KOPT-K1 (cell line): ENCODE measurements around the gene RGCC.
"Not testable (repeated sequence)": the region's sequence is repeated elsewhere in the genome, so short reads cannot be mapped to it uniquely, and the experiment has no call there.

Experiments
- H3K27ac ChIP-seq: fragments of 200-600 bp; sonication (generic); 2 replicates; pipeline ENCODE4 v1.5.1; 2016; ENCODE audit warnings: antibody characterized with exemption, mild to moderate bottlenecking, low read depth, low read length; ENCODE audit not compliant: poor library complexity, severe bottlenecking
- H3K36me3 ChIP-seq: fragments of 200-600 bp; sonication (generic); 2 replicates; pipeline ENCODE4 v1.5.1; 2017; ENCODE audit warnings: antibody characterized with exemption, mild to moderate bottlenecking, low read length, moderate library complexity; ENCODE audit not compliant: insufficient read depth
- H3K9me3 ChIP-seq: fragments of 200-600 bp; sonication (generic); 2 replicates; pipeline ENCODE4 v1.5.1; 2017; ENCODE audit warnings: antibody characterized with exemption, low read length, mild to moderate bottlenecking; ENCODE audit not compliant: insufficient read depth, poor library complexity, severe bottlenecking

The RGCC gene

GRCh38 chr13:41456768-41457588 lies at the start of gene RGCC:
TSS of gene RGCC (plus strand) at chr13:41457550. CDS start at chr13:41457708, 158 bp downstream.
- H3K27ac ChIP-seq = peak within 1 kb of the TSS; percentile 64
- H3K36me3 ChIP-seq = peaks cover 4% of the 10 kb centered on the region
- no peaks in the 10 kb centered on the region for H3K9me3 ChIP-seq

GRCh38 chr13:41408121-41408520 lies 49.2 kb upstream of the RGCC start:
- Histone ChIP-seq H3K36me3 (no peaks in the 10 kb centered on the region), H3K27ac (no peak overlapping the region), H3K9me3 (no peaks in the 10 kb centered on the region)

- Histone ChIP-seq H3K27ac (no peak overlapping the region), H3K36me3 (no peaks in the 10 kb centered on the region)
Measured at GRCh38 chr13:41408746-41409145, 48.6 kb upstream of the RGCC start.

GRCh38 chr13:41409611-41410010 lies 47.7 kb upstream of the RGCC start:
- Histone ChIP-seq H3K9me3 (no peaks in the 10 kb centered on the region), H3K36me3 (no peaks in the 10 kb centered on the region), H3K27ac (no peak overlapping the region)

More at GRCh38 chr13:41408746-41409145, 48.6 kb upstream of the RGCC start:
- no peaks in the 10 kb centered on the region for H3K9me3 ChIP-seq

- Histone ChIP-seq H3K9me3 (no peaks in the 10 kb centered on the region), H3K27ac (no peak overlapping the region), H3K36me3 (no peaks in the 10 kb centered on the region)
Measured at GRCh38 chr13:41411060-41411459, 46.3 kb upstream of the RGCC start.

GRCh38 chr13:41411522-41411921 lies 45.8 kb upstream of the RGCC start:
- no peaks in the 10 kb centered on the region for H3K9me3 ChIP-seq
- no peaks in the 10 kb centered on the region for H3K36me3 ChIP-seq
- H3K27ac ChIP-seq = no peak overlapping the region

GRCh38 chr13:41413872-41414271 lies 43.5 kb upstream of the RGCC start:
- Histone ChIP-seq H3K36me3 (no peaks in the 10 kb centered on the region), H3K27ac (no peak overlapping the region)

GRCh38 chr13:41416276-41416675 lies 41.1 kb upstream of the RGCC start:
- Histone ChIP-seq H3K9me3 (no peaks in the 10 kb centered on the region), H3K27ac (no peak overlapping the region), H3K36me3 (no peaks in the 10 kb centered on the region)

More at GRCh38 chr13:41413872-41414271, 43.5 kb upstream of the RGCC start:
- no peaks in the 10 kb centered on the region for H3K9me3 ChIP-seq

GRCh38 chr13:41418027-41418426 lies 39.3 kb upstream of the RGCC start:
- H3K36me3 ChIP-seq = no peaks in the 10 kb centered on the region

GRCh38 chr13:41418731-41419130 lies 38.6 kb upstream of the RGCC start:
- Histone ChIP-seq H3K9me3 (no peaks in the 10 kb centered on the region), H3K36me3 (no peaks in the 10 kb centered on the region), H3K27ac (no peak overlapping the region)

More at GRCh38 chr13:41418027-41418426, 39.3 kb upstream of the RGCC start:
- Histone ChIP-seq H3K9me3 (no peaks in the 10 kb centered on the region), H3K27ac (no peak overlapping the region)

- Histone ChIP-seq H3K36me3 (no peaks in the 10 kb centered on the region), H3K9me3 (no peaks in the 10 kb centered on the region), H3K27ac (no peak overlapping the region)
Measured at GRCh38 chr13:41419206-41419605, 38.1 kb upstream of the RGCC start.

- no peaks in the 10 kb centered on the region for H3K9me3 ChIP-seq
- no peak overlapping the region for H3K27ac ChIP-seq
- no peaks in the 10 kb centered on the region for H3K36me3 ChIP-seq
Measured at GRCh38 chr13:41420146-41420545, 37.2 kb upstream of the RGCC start.

- not testable (repeated sequence) for H3K27ac ChIP-seq, H3K9me3 ChIP-seq, H3K36me3 ChIP-seq
Measured at GRCh38 chr13:41421330-41421729, 36.0 kb upstream of the RGCC start.

GRCh38 chr13:41421983-41422382 lies 35.4 kb upstream of the RGCC start:
- H3K9me3 ChIP-seq, H3K36me3 ChIP-seq, H3K27ac ChIP-seq: not testable (repeated sequence)

- peaks cover 14% of the 10 kb centered on the region for H3K9me3 ChIP-seq
- H3K36me3 ChIP-seq, H3K27ac ChIP-seq: not testable (repeated sequence)
Measured at GRCh38 chr13:41423259-41423658, 34.1 kb upstream of the RGCC start.

- peaks cover 19% of the 10 kb centered on the region for H3K9me3 ChIP-seq
- not testable (repeated sequence) for H3K27ac ChIP-seq, H3K36me3 ChIP-seq
Measured at GRCh38 chr13:41424675-41425074, 32.7 kb upstream of the RGCC start.
